Ascending aorta (tissue), 2 donors: ENCODE data around the gene COPG2. TPM values are rescaled to one million over a fixed set of nuclear protein-coding genes. Genes with fewer than 3 reads are reported as not detected.
"Not testable (repeated sequence)": the region's sequence is repeated elsewhere in the genome, so short reads cannot be mapped to it uniquely, and the experiment has no call there.

Experiments used
- DNase-seq, 2 donors: peaks; one replicate each; pipeline ENCODE4 v3.0.0-alpha.2; 2019; ENCODE audit warnings: low spot score in 2 of 2
- H3K27ac ChIP-seq, 2 donors: fragments of 200-600 bp; sonication (generic); one replicate each; pipeline ENCODE4 v1.5.1; 2016 to 2017; ENCODE audit warnings: mild to moderate bottlenecking in 1 of 2
- H3K27me3 ChIP-seq: fragments of 200-600 bp; sonication (generic); one replicate; pipeline ENCODE4 v1.5.1; 2017
- H3K36me3 ChIP-seq, 2 donors: fragments of 200-600 bp; sonication (generic); one replicate each; pipeline ENCODE4 v1.5.1; 2016
- H3K4me1 ChIP-seq, 2 donors: fragments of 200-600 bp; sonication (generic); one replicate each; pipeline ENCODE4 v1.5.1; 2016 to 2017; ENCODE audit warnings: mild to moderate bottlenecking in 1 of 2
- H3K4me3 ChIP-seq, 2 donors: fragments of 200-600 bp; sonication (generic); one replicate each; pipeline ENCODE4 v1.5.1; 2016 to 2017; ENCODE audit warnings: mild to moderate bottlenecking in 1 of 2
- H3K9me3 ChIP-seq, 2 donors: fragments of 200-600 bp; sonication (generic); one replicate each; pipeline ENCODE4 v1.5.1; 2016
- intact Hi-C: fragments of 100-400 bp; cut with DNase I; formaldehyde crosslinking; loops from one replicate; pipeline ENCODE4 v1.15.1; 2023
- total RNA-seq: library from RNA; depleted of rRNA; stranded (reverse); fragments of >200 nt; gene quantifications from one replicate; pipeline ENCODE4 v1.1.0, GENCODE V29; 2016
- TF ChIP-seq, protein P1 (sequence below), 3 experiments: fragments of 200-600 bp in 2 of 3; fragments of 450-650 bp in 1 of 3; sonication (generic) in 2 of 3; IDR thresholded peaks; one replicate each; pipeline ENCODE4 v1.5.1; 2016 to 2019; ENCODE audit warnings: antibody characterized with exemption in 3 of 3, mild to moderate bottlenecking in 1 of 3, moderate library complexity in 1 of 3

The COPG2 gene
- total RNA-seq, 1 donor from 2014 or later: 5.4 TPM

DNA sequence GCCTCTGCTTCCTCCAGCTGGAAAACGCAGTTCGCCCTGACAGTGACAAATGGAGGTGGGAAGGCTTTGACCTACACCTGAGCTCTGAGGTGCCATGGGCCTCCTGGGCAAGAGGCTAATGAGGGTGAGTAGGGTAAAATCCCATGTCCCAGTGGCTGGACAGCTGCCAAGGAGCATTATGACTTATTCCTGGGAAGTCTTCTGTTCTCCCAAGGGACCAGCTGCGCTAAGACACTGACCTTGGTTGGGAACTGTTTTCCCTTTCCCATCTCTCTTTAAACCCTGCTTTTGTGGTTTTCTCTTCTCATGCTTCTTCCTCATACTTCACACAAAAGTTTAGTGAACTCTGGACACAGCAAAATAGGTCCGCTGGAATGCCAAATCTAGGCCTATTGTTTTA lies 72.6 kb downstream of the COPG2 start:
- Histone ChIP-seq H3K27me3 (no peaks in the 10 kb centered on the region), H3K27ac (no peak overlapping the region), H3K4me3 (no peak overlapping the region), H3K36me3 (no peaks in the 10 kb centered on the region), H3K9me3 (no peaks in the 10 kb centered on the region), H3K4me1 (no peaks in the 10 kb centered on the region)
- no peak for DNase-seq
- intact Hi-C loops: no loop called here
- TF ChIP-seq, protein P1, sequence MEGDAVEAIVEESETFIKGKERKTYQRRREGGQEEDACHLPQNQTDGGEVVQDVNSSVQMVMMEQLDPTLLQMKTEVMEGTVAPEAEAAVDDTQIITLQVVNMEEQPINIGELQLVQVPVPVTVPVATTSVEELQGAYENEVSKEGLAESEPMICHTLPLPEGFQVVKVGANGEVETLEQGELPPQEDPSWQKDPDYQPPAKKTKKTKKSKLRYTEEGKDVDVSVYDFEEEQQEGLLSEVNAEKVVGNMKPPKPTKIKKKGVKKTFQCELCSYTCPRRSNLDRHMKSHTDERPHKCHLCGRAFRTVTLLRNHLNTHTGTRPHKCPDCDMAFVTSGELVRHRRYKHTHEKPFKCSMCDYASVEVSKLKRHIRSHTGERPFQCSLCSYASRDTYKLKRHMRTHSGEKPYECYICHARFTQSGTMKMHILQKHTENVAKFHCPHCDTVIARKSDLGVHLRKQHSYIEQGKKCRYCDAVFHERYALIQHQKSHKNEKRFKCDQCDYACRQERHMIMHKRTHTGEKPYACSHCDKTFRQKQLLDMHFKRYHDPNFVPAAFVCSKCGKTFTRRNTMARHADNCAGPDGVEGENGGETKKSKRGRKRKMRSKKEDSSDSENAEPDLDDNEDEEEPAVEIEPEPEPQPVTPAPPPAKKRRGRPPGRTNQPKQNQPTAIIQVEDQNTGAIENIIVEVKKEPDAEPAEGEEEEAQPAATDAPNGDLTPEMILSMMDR (IDR thresholded peaks at IDR 0.05): no peak

DNA sequence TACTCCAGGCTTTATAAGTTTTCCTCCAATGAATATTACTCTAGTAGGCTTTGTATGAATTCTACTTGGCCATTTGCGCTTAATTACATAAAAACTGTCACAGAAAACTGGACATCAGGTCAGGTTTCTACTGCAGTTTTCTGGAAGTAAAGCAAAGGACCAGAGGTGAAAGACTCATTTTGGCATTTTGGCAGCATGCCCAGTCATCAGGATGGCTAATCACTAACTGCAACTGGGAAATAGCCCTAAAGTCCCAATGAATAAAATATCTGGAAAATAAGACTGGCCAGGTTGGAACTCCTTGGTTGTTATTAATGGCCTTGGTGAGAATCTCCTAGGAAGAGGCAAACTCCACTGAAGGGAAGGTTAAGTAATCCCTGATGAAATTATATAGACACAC lies 75.5 kb downstream of the COPG2 start:
- no peaks in the 10 kb centered on the region for H3K4me1 ChIP-seq
- no peak overlapping the region for H3K27ac ChIP-seq
- no peak overlapping the region for H3K4me3 ChIP-seq
- no peaks in the 10 kb centered on the region for H3K36me3 ChIP-seq
- TF ChIP-seq, protein P1 (IDR thresholded peaks at IDR 0.05): no peak
- no peaks in the 10 kb centered on the region for H3K27me3 ChIP-seq
- H3K9me3 ChIP-seq: peaks cover 0 to 10% of the 10 kb centered on the region in 2 donors
- DNase-seq: no peak
- intact Hi-C loops: no loop called here

DNA sequence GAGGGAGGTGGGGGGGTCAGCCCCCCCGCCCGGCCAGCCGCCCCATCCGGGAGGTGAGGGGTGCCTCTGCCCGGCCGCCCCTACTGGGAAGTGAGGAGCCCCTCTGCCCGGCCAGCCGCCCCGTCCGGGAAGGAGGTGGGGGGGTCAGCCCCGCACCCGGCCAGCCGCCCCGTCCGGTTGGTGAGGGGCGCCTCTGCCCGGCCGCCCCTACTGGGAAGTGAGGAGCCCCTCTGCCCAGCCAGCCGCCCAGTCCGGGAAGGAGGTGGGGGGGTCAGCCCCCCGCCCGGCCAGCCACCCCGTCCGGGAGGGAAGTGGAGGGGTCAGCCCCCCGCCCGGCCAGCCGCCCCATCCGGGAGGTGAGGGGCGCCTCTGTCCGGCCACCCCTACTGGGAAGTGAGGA lies 77.1 kb downstream of the COPG2 start:
- H3K36me3 ChIP-seq, intact Hi-C loops, DNase-seq, H3K27ac ChIP-seq, H3K4me3 ChIP-seq, H3K4me1 ChIP-seq, H3K27me3 ChIP-seq: not testable (repeated sequence)
- H3K9me3 ChIP-seq: peaks cover 0 to 11% of the 10 kb centered on the region in 2 donors

DNA sequence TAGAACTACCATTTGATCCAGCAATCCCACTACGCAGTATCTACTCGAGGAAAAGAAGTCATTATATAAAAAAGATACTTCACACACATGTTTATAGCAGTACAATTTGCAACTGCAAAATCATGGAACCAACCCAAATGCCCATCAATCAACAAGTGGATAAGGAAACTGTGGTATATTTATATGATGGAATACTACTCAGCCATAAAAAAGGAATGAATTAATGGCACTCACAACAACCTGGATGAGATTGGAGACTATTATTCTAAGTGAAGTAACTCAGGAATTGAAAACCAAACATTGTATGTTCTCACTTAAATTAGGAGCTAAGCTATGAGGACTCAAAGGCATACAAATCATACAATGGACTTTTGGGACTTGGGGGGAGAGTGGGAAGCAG lies 82.6 kb downstream of the COPG2 start:
- H3K36me3 ChIP-seq, H3K4me1 ChIP-seq, DNase-seq, H3K4me3 ChIP-seq, intact Hi-C loops, H3K27me3 ChIP-seq, H3K27ac ChIP-seq: not testable (repeated sequence)
- peaks cover 0 to 17% of the 10 kb centered on the region in 2 donors for H3K9me3 ChIP-seq

DNA sequence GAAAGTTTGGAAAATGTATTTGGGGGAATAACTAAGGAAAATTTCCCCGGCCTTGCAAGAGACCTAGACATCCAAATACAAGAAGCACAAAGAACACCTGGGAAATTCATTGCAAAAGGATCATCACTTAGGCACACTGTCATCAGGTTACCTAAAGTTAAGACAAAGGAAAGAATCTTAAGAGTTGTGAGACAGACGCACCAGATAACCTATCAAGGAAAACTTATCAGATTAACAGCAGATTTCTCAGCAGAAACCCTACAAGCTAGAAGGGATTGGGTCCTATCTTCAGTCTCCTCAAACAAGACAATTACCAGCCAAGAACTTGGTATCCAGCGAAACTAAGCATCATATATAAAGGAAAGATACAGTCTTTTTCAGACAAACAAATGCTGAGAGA lies 93.4 kb downstream of the COPG2 start:
- H3K4me3 ChIP-seq, DNase-seq, H3K27ac ChIP-seq, H3K36me3 ChIP-seq, intact Hi-C loops, H3K27me3 ChIP-seq, H3K9me3 ChIP-seq, H3K4me1 ChIP-seq: not testable (repeated sequence)

DNA sequence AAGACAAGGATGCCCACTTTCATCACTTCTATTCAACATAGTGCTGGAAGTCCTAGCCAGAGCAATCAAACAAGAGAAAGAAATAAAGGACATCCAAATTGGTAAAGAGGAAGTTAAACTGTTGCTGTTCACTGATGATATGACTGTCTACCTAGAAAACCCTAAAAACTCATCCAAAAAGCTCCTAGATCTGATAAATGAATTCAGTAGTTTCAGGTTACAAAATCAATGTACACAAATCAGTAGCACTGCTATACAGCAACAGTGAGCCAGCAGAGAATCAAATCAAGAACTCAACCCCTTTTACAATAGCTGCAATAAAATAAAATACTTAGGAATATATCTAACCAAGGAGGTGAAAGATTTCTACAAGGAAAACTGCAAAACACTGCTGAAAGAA lies 98.4 kb downstream of the COPG2 start:
- intact Hi-C loops, H3K27ac ChIP-seq, H3K4me1 ChIP-seq, H3K36me3 ChIP-seq, H3K27me3 ChIP-seq, DNase-seq, H3K4me3 ChIP-seq, H3K9me3 ChIP-seq: not testable (repeated sequence)

DNA sequence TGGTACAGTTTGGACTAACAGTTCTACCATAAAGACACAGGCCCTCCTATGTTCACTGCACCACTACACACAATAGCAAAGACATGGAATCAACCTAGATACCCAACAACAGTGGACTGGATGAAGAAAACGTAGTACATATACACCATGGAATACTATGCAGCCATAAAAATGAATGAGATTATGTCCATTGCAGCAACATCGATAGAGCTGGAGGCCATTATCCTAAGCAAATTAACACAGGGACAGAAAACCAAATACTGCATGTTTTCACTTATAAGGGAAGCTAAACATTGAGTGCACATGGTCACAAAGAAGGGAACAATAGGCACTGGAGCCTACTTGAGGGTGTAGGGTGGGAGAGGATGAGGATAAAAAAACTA lies 101.7 kb downstream of the COPG2 start:
- H3K9me3 ChIP-seq: peaks cover 0 to 9% of the 10 kb centered on the region in 2 donors
- H3K36me3 ChIP-seq: no peaks in the 10 kb centered on the region
- no peaks in the 10 kb centered on the region for H3K4me1 ChIP-seq
- H3K27ac ChIP-seq: no peak overlapping the region
- no peak for DNase-seq
- TF ChIP-seq, protein P1 (IDR thresholded peaks at IDR 0.05): no peak
- intact Hi-C loops: no loop called here
- H3K4me3 ChIP-seq: no peak overlapping the region
- H3K27me3 ChIP-seq: no peaks in the 10 kb centered on the region

DNA sequence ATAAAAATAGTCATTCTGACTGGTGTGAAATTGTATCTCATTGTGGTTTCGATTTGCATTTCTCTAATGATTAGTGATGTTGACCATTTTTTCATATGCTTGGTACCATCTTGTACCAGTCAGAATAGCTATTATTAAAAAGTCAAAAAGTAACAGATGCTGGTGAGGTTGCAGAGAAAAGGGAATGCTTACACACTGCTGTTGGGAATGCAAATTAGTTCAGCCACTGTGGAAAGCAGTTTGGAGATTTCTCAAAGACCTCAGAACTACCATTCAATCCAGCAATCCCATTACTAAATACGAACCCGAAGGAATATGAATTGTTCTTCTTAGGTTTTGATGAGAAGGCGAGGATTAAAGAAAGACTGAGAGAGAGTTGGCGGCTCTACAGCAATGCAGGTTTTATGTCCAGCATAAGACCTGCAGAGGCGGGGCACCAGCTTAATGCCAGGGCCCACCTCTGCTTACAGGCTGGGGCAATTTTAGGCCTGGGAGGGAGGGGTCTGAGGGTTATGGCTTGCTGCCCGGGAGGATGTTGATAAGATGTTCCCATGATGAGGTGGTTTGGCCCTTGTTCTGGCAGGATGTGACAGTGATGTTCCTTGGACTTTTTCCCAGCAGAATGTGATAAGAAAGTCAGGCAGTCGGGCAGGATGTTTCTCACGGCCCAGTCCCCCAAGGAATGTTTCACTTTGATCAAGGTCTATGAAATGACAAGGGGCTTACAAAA lies 102.2 kb downstream of the COPG2 start:
- H3K4me1 ChIP-seq: no peaks in the 10 kb centered on the region
- intact Hi-C loops: no loop called here
- H3K27me3 ChIP-seq: no peaks in the 10 kb centered on the region
- H3K27ac ChIP-seq: no peak overlapping the region
- peaks cover 0 to 9% of the 10 kb centered on the region in 2 donors for H3K9me3 ChIP-seq
- no peak overlapping the region for H3K4me3 ChIP-seq
- TF ChIP-seq, protein P1 (IDR thresholded peaks at IDR 0.05): no peak
- DNase-seq: no peak
- no peaks in the 10 kb centered on the region for H3K36me3 ChIP-seq
